Muscle layer of colon (tissue), 2 donors: ENCODE data around the gene TAF11L5.
"Not testable (repeated sequence)": the region's sequence is repeated elsewhere in the genome, so short reads cannot be mapped to it uniquely, and the experiment has no call there.

Experiments used
- H3K27ac ChIP-seq: one replicate; pipeline ENCODE4 v1.7.0; 2013; ENCODE audit warnings: low read depth, mild to moderate bottlenecking, low read length, moderate library complexity
- H3K27me3 ChIP-seq, 2 donors: one replicate each; pipeline ENCODE4 v1.7.0; 2013; ENCODE audit warnings: low read length in 2 of 2, mild to moderate bottlenecking in 2 of 2; ENCODE audit not compliant: insufficient read depth in 2 of 2, control insufficient read depth in 1 of 2
- H3K36me3 ChIP-seq: one replicate; pipeline ENCODE4 v1.7.0; 2013; ENCODE audit warnings: mild to moderate bottlenecking, low read length; ENCODE audit not compliant: insufficient read depth
- H3K4me1 ChIP-seq: one replicate; pipeline ENCODE4 v1.7.0; 2013; ENCODE audit warnings: mild to moderate bottlenecking, low read length; ENCODE audit not compliant: insufficient read depth
- H3K4me3 ChIP-seq, 2 donors: one replicate each; pipeline ENCODE4 v1.7.0; 2013; ENCODE audit warnings: low read length in 2 of 2, low read depth in 1 of 2, mild to moderate bottlenecking in 1 of 2, moderate library complexity in 1 of 2
- H3K9ac ChIP-seq: one replicate; pipeline ENCODE4 v1.7.0; 2013; ENCODE audit warnings: low read length
- H3K9me3 ChIP-seq: one replicate; pipeline ENCODE4 v1.7.0; 2013; ENCODE audit warnings: mild to moderate bottlenecking, low read length
- donor health status: abdominal sarcoma.
- donor health status: Adenocarcinoma of cecum.

The TAF11L5 gene

DNA sequence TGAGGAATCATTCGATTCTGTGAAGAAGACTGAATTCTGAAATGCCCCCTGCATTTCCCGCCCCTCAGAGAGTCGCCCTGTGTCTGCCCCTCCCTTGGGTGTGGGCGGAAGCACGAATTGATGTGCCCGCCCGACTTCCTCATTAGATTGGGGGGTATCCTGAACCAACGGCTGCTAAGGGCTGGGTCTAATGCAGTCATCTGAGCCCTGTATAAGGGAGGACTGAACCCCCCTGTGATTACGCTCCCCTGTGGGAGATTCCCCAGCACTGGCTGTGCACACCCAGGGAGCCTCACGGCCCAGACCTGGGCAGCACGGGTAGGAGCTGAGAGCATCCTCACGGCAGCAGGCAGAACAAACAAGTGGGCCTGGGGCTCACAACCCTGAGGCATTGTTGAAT is 7.5 kb upstream of the TAF11L5 start:
- H3K9ac ChIP-seq, H3K4me1 ChIP-seq, H3K27ac ChIP-seq, H3K9me3 ChIP-seq, H3K36me3 ChIP-seq, H3K4me3 ChIP-seq, H3K27me3 ChIP-seq: not testable (repeated sequence)

GRCh38 chr5:17518067-17518466 is 7.0 kb upstream of the TAF11L5 start, which contains the start of gene TAF11L3:
TAF11L3 (plus strand) TSS chr5:17518367.
- H3K27ac ChIP-seq, H3K36me3 ChIP-seq, H3K4me1 ChIP-seq: not testable (repeated sequence)

DNA sequence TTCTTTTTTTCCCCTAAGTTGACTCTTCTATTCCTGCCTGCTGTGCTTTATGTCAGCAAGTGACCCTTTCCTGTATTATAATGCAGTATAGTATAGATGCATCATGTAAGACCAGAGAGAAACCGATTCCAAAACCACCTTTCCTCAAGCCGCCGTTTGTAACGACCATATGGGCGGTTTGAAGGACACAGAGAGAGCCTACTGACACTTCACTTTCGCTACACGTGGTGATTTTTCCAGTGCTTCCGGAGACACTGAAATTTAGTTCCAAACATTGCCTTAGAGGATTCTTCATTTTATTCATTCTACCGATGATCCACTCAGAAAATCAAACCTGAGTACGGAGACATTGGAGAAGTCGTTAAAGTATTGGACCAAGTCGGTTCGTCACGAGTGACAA is 5.5 kb upstream of the TAF11L5 start:
- not testable (repeated sequence) for H3K4me1 ChIP-seq, H3K27ac ChIP-seq, H3K4me3 ChIP-seq, H3K36me3 ChIP-seq, H3K27me3 ChIP-seq, H3K9ac ChIP-seq, H3K9me3 ChIP-seq

More at GRCh38 chr5:17518067-17518466, 7.0 kb upstream of the TAF11L5 start, which contains the start of gene TAF11L3:
- not testable (repeated sequence) for H3K27me3 ChIP-seq, H3K4me3 ChIP-seq, H3K9me3 ChIP-seq, H3K9ac ChIP-seq

GRCh38 chr5:17521501-17521900 is 3.5 kb upstream of the TAF11L5 start, which contains the start of gene TAF11L4:
TAF11L4 (plus strand) TSS chr5:17521801.
- not testable (repeated sequence) for H3K4me3 ChIP-seq, H3K27me3 ChIP-seq, H3K9ac ChIP-seq, H3K36me3 ChIP-seq, H3K27ac ChIP-seq, H3K4me1 ChIP-seq, H3K9me3 ChIP-seq

- H3K36me3 ChIP-seq, H3K4me1 ChIP-seq, H3K9ac ChIP-seq, H3K4me3 ChIP-seq, H3K27ac ChIP-seq, H3K9me3 ChIP-seq, H3K27me3 ChIP-seq: not testable (repeated sequence)
Measured at GRCh38 chr5:17526504-17526903, 1.5 kb downstream of the TAF11L5 start.

DNA sequence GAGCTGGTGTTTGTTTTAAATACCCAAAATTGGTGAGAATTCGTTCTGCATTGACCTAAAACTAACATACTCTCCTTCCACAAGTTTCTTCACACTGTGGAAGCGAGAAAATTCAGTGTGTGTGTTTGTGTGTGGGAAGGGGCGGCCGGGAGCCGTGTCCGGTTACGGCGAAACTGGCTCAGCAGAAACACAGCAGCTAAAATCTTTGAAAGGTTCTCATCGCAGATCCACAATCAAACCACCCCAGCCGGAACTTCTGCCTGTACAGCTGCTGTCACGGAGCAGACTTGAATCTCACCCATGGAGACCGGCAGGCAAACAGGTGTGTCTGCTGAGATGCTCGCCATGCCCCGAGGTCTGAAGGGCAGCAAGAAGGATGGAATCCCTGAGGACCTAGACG is 3.3 kb downstream of the TAF11L5 start, which contains the start of gene TAF11L6:
TSS of gene TAF11L6 (plus strand) at position 301 of the 400 bp plus-strand sequence.
- H3K27ac ChIP-seq, H3K9me3 ChIP-seq, H3K36me3 ChIP-seq, H3K4me3 ChIP-seq, H3K9ac ChIP-seq, H3K4me1 ChIP-seq, H3K27me3 ChIP-seq: not testable (repeated sequence)
